ENCODE data around the gene C1orf159.
"Not testable (repeated sequence)": the region's sequence is repeated elsewhere in the genome, so short reads cannot be mapped to it uniquely, and the experiment has no call there.

The C1orf159 gene

DNA sequence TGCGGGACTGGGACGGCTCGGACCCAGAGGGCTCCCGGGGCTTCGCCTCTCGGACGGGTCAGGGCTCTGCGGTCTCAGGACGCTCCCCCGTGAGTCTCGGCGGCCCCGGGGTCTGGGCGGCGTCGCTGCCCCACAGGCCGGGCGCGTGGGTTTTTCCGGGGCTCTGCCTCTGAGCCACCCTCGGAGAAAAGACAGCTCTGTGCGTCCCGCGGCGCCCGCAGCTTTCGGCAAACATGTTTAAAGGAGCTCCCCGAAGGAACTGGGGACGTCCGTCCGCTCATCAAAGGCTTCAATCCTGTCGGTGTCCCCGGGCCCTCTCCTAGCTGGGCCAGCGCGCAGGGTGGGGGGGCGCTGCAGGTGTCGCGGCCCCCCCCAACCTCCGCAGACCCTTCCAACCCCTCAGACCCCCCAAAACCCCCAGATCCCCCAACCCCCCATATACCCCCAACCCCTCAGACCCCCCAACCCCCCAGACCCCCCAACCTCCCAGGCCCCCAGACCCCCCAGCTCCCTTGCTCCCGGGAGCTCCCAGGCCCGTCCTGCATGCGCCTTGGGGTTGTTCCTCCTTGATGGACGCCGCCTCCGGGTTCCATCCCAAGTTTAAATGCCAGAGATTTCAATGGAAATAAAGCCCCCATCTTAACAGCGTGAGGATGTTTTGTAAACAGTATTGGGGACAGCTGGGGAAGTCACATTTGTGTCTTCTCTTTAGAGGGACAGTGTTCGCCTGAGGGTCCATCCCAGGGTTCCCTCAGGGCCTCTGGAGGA is 996 bp upstream of the C1orf159 start:
- no peak for FAIRE-seq

DNA sequence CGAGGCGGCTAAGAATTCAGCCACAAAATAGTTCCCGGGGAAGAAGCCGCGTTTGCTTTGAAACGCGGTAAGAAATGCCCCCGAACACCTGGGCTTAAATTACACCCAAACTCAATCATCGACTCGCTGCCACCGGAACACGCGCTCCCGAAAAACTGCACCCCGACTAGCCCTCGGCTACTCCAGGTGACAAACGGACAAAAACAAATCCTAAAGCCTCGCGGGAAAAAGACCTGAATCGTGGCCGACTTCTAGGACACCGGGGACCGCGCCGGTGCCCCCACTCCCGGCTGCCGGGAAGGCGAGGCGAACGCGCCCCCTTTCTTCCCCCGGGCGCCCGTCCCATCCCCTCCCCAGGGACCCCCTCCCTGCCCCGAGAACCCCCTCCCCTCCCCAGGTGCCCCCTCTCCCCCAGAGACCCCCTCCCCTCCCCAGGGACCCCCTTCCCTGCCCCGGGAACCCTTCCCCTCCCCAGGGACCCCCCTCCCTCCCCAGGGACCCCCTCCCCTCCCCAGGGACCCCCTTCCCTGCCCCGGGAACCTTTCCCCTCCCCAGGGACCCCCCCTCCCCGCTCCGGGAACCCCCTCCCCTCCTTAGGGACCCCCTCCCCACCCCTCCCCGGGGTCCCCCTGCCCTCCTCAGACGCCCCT is 628 bp downstream of the C1orf159 start:
- no peak for FAIRE-seq

DNA sequence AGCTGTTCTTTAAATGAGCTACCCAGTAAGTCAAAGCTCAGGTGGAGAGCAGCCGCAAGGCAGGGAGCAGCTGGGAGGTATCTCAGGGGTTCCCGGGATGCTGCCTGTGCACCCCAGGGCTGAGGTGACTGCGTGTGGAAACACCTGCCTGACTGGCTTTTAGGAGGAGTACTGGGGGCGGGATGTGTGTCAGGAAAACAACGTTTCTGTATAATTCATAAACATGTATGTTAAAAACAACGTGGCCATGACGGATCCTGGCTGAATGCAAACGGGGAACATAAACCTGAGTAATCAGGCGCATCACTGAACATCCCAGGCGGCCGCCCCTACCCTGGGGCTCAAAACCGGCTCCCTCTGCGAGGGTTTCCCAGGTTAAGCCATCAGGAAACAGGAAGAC is 1.5 kb downstream of the C1orf159 start:
- FAIRE-seq, result no peak

DNA sequence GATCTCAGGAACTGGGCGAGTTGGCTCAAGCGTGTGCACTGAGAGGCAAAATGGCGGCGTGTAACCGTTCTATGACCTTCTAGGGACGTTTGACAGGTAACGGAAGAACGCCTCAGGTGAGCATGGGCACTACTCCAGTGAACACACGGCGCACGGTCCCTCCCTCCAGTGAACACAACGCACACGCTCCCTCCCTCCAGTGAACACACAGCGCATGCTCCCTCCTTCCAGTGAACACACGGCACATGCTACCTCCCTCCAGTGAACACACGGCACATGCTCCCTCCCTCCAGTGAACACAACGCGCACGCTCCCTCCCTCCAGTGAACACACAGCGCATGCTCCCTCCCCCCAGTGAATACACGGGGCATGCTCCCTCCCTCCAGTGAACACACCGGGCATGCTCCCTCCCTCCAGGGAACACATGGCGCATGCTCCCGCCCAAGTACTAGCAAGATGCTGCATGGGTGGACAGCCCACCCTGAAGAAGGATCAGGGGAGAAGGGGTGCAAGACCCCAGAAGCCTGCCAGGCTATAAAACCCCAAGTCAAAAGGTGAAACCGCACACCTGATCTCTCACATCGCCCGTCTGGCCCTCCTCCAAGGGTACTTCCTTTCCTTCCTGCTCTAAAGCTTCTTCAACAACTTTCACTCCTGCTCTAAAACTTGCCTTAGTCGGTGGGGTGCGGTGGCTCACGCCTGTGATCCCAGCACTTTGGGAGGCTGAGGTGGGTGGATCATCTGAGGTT is 3.5 kb downstream of the C1orf159 start:
- FAIRE-seq, result no peak

DNA sequence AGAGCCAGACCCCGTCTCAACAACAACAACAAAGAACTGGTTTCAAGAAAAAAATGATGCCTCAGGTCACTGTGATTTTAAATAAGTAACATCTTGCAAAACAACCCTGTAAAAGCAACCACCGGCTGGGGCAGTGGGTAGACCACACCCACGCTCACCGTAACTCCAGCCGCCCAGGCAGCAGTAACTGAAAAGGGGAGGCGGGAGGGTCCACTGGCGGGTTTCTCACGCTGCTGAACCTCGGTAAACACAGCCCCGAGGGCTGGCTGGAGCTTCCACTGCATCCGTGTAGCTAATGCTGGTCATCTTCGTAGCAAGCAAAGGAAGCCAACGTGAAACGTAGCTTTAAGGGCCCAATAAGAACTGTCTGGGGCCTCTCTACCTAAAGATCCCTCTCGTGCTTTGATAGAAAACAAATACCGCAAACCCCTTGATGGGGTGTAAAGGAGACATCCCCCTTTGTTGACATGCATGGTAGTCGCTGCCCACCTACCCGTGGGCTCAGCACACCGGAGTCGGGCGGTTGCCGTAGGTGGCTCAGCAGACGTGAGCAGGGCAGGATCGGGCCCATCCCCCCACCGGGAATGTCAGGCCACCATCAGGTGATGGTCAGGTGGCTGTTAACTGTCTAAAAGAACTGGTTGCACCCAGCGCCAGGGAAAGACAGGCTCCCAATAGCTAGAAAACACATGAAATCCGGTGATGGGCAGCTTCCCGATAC is 4.2 kb downstream of the C1orf159 start:
- no peak for FAIRE-seq

DNA sequence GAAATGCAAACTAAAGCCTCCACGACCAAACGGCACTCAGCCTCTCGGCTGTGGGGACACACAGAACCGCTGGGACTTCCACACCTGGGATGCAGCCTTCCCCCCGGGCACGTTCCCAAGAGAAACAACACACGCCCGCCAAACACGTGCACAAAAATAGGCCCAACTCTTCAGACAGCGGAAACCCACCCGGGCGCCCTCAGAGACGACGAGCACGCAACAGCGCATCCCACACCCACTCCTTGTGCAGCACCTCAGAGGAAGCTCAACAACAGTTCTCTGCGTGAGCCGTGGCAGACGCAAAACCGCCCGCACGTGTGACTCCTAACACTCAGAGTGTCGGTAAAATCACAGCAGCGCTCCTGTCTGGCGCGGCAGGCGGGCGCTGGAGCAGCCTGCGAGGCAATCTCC is 5.3 kb downstream of the C1orf159 start:
- no peak for FAIRE-seq

DNA sequence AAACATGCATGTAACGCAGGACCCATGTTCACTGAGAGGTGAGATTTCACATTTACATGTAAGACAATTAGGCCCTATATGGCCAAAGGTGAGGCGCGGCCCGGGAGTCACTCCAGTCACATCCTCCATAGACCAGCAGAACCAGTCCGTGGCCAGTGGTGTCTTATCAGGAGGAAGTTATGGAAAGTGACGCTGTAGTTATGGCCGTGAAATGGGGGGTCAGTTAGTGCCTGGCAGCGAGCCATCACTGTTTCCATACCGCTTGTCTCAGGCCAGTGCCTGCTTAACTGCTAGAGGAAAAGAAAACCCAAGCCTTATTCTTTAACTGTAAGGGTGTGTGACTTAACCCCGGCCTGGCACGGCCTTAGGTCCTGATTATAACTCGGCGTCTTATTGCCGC is 6.1 kb downstream of the C1orf159 start:
- no peak for FAIRE-seq

DNA sequence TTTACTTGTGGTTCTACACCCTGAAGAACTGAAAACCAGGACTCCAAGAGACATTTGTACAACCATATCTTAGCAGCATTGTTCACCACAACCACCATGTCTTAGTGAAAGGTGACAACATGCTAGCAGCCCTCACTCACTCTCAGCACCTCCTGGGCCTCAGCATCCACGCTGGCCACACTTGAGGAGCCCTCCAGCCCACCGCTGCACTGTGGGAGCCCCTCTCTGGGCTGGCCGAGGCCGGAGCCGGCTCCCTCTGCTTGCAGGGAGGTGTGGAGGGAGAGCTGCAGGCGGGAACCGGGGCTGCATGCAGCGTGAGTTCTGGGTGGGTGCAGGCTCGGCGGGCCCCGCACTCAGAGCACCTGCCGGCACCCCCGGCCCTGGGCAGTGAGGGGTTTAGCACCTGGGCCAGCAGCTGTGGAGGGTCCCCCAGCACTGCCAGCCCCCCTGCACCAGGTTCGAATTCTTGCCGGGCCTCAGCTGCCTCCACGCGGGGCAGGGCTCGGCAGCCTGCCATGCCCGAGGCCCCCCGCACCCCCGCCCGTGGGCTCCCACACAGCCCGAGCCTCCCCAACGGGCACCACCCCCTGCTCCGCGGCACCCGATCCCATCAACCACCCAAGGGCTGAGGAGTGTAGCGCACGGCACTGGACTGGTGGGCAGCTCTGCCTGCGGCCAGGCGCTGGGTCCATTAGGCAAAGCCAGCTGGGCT is 9.2 kb downstream of the C1orf159 start:
- FAIRE-seq, result no peak

DNA sequence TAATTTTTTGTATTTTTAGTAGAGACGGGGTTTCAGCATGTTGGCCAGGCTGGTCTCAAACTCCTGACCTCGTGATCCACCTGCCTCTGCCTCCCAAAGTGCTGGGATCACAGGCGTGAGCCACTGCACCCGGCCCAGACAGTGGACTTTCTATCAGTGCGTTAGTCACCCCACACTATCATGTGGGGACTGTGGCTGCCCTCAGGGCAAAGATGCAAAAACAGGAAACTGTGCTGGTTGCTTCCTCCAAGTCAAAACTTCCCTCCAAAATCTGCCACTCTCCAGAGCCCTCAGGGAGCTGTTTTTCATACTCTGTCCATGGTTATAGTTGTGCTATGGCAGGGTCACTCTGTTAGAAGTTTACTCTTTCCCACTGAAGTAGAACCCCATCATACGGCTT is 11.7 kb downstream of the C1orf159 start:
- FAIRE-seq, result not testable (repeated sequence)

DNA sequence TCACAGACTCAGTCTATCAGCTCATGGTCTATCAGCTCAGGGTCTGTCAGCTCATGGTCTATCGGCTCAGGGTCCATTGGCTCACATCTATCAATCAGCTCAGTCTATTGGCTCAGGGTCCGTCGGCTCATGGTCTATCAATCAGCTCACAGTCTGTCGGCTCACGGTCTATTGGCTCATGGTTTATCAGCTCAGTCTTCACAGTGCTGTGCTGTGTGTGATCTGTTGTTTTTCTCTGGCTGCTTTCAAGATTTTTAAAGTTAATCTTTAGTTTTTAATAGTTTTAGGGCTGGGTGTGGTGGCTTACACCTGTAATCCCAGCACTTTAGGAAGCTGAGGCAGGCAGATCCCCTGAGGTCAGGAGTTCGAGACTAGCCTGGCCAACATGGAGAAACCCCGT is 14.4 kb downstream of the C1orf159 start:
- FAIRE-seq, result no peak

DNA sequence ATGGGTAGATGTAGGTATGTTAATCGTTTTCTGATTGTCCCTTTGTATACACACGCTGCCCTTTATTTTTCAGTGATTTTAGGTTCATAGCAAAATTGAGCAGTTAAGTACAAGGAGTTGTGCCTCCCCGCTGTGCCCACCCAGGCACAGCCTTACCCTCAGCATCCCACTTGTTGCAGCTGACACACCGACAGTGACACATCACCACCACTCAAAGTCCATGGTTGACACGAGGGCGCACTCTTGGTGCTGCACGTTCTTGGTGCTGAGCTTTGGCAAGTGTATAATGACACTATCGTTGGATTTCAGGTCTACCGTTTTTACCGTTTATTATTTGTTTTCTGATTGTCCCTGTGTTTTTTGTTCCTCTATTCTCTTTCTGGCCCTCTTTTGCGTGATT is 15.6 kb downstream of the C1orf159 start:
- no peak for FAIRE-seq

DNA sequence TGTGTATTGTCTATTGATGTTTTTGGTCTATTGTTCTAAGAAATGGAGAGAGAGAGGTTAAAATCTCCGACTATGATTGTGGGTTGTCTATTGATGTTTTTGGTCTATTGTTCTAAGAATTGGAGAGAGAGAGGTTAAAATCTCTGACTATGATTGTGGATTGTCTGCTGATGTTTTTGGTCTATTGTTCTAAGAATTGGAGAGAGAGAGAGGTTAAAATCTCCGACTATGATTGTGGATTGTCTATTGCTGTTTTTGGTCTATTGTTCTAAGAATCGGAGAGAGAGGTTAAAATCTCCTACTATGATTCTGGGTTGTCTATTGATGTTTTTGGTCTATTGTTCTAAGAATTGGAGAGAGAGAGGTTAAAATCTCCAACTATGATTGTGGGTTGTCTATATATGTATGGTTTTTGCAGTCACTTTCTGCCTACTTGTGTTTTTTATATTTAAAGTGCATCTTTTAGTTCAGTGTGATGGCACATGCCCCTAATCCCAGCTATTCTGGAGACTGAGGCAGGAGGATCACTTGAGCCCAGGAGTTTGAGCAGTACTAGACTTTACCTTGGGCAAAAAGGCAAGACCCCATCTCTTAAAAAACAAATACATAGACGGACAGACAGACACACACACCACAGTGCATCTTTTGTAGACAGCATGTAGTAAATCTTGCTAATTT is 16.2 kb downstream of the C1orf159 start:
- FAIRE-seq, result peak; percentile 95

DNA sequence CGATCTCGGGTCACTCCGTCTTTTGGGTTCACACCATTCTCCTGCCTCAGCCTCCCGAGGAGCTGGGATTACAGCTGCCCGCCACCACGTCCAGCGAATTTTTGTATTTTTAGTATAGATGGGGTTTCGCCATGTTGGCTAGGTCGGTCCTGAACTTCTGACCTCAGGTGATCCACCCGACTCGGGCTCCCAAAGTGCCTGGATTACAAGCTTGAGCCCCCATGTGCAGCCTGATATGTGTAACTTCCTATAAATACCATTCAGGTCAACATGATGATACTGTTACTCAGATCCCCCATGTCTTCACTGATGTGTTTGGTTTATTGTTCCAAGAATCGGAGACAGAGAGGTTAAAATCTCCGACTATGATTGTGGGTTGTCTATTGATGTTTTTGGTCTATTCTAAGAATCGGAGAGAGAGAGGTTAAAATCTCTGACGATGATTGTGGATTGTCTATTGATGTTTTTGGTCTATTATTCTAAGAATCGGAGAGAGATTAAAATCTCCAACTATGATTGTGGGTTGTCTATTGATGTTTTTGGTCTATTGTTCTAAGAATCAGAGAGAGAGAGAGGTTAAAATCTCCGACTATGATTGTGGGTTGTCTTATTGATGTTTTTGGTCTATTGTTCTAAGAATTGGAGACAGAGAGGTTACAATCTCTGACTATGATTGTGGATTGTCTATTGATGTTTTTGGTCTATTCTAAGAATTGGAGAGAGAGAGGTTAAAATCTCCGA is 17.0 kb downstream of the C1orf159 start:
- no peak for FAIRE-seq

DNA sequence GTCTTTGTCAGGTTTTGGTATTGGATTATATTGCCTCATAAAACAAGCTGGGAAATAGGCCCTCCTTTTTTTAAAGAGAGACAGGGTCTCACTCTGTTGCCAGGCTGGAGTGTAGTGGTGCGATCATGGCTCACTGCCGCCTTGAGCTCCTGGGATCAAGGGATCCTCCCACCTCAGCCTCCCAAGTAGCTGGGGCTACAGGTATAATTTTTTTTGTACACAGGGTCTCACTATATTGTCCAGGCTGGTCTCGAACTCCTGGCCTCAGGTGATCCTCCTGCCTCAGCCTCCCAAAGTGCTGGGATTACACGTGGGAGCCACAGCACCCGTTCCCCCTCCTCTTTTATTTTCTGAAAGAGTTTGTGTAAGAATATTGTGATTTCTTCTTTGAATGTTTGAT is 19.8 kb downstream of the C1orf159 start:
- FAIRE-seq, result not testable (repeated sequence)

DNA sequence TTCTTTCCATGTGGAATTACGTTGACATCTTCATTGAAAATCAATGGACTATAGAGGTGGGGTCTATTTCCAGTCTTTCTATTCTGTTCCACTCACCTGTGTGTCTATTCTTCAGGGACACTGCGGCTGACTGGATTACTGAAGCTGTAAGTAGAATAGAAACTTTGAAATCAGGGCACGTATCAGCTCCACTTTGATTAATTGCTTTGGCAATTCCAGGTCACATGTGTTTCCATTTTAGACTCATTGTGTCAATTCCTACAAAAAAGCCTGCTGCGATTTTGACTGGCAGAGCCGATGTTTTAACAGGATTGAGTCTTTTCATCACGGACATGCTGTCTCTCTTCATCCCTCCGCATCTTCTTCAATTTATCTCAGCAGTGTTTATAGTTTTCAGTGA is 20.9 kb downstream of the C1orf159 start:
- no peak for FAIRE-seq

DNA sequence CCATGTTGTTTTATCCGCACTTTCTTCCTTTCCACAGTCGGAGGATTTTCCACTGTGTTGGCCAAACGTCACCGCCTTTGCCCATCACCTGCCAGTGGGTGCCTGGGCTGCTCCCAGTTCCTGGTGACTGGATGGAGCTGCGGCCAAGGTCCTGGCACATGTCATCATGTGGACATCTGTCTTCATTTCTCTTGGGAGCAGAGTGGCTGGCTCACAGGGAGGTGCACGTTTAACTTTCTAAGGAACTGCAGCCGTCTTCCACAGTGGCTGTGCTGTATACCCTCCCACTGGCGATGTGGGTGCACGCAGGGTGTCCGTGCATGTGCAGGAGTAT is 22.3 kb downstream of the C1orf159 start:
- FAIRE-seq, result no peak

DNA sequence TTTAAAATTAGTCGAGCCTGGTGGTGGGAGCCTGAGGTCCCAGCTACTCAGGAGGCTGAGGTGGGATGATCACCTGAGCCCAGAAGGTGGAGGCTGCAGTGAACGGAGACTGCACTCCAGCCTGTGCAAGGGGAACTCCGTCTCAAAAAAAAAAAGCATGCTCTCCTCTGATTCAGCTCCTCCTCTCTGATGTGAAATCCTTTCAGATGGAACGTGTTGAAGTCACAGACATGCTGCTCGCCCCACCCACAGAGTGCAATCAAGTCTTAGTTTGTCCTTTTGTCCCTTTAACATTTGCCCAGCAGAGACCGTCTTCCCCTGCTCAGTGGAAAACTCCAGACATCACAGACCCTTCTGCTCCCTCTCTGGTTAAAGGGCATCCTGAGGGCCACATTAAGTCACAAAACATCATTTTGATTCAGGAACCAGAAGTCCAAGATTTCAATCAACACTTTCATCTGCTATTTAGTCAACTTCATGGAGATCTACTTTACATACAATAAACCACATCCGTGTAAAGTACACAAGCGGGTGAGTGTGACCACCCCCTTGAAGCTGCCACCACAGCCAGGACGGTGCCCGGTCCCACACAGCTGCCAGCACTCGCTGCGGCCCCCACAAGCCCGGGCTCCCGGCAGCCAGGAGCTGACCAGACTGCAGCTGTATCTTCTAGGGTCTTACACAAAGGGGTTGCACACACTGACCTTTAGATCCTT is 22.8 kb downstream of the C1orf159 start:
- no peak for FAIRE-seq

DNA sequence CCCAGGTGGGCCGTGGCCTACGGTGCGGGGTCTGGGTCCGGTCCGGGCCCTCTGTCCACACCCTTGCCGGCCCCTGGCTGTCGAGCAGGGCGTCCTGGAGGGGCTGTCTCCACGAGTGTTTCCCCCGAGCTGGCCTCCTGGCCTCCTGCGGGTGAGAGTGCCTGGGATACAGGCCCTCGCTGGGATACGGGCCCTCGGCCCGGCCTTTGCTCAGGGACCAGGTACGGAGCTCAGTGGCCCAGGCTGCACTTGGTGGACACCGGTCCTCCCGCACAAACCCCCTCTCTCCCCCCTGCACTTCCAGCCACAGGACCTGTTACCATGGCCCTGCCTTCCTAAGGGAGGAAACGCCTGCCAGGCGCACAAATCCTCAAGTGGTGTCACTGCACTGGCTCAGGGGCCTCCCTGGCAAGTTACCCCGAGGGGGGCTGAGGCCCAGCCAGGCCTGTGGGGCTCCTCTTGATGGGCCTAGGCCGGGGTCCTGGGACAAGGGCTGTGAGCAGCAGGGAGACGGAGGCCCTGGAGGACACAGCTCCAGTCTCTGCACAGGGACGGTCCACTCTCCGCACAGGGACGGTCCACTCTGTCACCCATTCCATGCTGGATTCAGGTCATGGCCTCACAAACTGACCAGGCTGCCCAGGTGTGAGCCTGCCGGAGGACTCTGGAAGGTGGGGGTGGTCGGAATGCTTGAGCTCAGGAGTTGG is 23.6 kb downstream of the C1orf159 start:
- FAIRE-seq, result no peak

DNA sequence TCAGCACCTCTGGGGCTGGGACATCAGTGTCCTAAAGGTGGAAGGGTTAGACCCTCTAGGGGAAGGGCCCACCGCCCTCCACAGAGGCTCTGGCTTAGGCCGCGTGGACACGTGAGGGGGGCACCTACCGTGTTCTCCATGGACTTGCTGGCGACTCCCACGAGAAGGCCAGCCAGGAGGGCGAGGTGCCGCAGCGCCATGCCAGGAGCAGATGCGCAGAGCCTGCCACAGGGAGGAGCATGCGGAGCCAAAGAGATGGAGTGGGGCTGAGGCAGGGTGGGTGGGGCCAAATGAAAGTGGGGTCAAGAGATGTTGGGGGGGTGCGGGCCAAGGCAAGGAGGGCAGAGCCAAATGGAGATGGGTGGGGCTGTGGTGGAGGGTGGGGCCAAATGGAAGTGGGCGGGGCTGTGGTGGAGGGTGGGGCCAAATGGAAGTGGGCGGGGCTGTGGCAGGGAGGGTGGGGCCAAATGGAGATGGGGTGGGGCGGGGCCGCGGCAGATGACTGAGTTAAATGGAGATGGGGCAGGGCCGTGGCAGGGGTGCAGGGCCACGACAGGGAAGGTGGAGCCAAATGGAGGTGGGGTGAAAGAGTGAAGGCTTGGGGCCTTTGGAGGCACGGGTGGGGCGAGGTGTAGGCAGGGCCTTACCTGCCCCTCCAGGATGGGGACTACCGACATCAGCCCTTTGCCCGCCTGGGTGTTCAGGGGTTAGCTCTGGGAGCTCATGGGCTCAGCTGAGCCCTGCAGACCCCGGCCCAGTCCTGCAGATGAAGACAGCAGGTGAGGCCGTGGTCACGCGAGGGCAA is 24.3 kb downstream of the C1orf159 start:
- FAIRE-seq, result no peak

Data from G401.6 (cell line).